CD4-positive, alpha-beta T cell treated with Interleukin-17A for 1 hour (primary cell): ENCODE results near the gene PAH.

Source experiments
- DNase-seq: peaks from one replicate; pipeline ENCODE4 v3.0.0-alpha.2; 2020

The PAH gene

DNA sequence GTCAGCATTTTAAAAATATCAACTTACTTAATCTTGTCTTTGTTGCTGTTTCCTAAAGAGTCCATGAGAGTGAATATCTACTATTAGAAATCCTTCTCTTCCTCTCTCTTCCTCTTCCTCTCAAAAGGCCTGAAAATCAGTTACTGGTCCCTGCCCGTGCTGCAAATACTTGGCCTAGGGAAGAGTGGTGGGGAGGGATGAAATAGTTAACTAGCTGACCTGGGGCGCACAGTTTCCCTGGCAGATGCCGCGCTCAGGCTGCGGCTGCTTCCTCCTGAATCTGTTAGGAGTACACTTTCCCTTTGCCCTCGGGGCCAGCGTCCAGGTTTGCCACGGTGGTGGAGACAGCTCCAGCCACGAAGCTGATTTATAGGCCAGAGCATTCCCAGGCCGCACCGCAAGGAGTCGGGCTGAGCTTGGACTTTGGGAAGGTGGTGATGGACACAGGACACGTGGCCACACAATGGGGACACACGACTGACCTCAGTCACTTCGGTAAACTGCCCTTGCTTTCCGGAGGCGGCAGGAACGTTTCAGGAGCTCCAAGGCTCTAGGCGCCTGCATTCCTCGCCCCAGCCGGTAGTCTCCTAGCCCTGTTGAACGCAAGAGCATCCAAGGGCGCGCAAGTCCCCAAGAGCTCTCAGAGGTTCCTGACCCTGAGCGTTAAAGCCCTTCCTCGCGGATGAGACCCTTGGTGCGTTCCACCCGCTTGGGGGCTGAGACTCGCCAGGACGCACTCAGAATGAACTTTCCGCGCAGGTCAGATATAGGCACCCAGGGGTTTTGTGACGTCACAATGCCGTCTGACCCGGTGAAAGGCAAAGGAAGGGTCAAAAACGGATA, 33.3 kb upstream of the PAH start:
- DNase-seq = no peak

DNA sequence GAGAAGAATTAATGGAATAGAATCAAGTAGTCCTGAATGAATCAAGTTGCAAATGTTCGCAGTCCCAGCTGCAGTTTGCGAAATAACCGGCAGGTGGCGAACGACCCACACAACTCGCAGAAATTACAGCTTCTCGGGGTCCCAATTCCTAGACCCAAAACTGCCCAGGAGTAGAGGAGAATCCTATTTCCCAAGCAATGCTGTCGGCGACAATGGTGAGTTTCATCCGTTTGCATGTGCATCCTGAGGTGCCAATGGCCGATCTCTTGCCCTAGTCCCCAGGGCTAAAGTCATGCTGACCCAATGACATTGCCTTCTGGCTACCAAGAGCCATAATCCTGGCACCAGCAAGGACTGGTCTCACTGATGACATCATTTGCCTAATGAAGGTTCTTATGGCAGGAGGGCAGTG, 31.9 kb upstream of the PAH start:
- DNase-seq = peak; percentile 50

DNA sequence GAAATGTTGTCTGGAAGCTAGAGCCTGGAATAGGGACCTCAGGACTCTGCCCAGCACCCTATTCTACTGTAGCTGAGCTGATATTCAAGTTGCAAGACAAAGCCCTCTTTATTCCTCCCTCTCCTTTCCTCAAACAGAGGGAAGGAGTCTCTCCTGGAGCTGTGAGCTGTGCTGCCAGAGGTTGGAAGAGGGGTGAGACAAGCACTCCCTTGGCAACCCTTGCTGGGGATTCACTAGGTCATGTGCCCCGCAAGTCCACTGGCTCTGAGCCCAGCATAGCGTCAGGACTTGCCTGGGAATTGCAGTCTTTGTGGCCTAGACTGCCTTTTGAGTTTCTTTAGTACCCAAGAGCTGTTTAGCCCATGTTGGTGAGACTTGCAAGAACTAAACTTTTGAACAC, 29.0 kb upstream of the PAH start:
- no peak for DNase-seq

DNA sequence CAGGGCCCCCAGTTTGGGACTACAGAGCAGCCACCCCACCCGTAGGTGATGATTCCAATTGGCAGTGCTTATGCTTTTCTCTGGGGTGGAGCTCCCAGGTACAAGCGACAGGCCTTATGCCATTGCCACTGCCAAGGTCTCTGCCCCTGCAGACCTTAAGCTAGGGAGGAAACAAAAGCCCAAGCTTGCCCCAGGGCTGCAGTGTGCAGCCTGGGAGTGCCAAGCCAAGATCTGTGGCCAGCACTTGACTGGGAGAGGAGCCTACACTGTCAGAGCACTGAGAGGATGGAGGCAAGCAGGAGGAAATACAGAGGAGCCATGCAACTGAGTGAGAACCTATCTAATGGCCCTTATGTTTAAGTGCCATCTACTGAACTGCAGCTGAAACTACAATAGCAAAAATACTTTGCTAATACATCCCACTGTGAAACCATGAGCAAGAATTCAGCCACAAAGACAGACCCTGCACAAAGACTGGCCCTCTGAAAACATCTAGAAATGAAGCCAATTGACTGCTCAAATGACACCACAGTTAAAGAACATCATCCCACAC, 22.7 kb upstream of the PAH start:
- DNase-seq = no peak

DNA sequence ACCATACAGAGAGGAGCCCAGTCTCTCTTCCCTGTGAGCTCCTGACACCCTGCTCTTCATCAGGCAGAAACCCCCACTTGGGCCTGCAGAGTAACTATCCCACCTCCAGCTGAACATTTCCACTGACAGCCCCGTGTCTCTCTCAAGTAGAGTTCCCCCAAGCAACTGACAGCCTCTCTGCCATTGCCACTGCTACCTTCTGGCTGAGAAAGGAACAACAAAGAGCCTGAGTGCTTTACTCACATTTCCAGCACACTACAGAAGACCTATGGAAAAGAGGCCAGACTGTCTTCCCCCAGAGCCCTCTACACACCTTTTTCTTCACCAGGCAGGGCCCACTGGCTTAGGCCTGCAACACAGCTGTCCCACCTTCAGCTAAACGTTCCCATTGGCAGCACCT, 22.0 kb upstream of the PAH start:
- no peak for DNase-seq

DNA sequence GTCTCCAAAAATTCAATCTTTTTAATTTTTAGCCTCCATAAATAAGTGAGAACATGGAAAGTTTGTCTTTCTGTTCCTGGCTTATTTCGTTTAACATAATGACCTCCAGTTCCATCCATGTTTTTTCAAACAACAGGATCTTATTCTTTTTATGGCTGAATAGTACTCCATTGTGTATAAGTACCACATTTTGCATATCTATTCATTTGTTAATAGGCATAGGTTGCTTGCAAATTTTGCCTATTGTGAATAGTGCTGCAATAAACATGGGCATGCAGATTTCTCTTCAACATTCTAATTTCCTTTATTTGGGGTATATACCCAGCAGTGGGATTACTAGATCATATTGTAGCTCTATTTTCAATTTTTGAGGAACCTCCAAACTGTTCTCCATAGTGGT, 16.1 kb upstream of the PAH start:
- no peak for DNase-seq

DNA sequence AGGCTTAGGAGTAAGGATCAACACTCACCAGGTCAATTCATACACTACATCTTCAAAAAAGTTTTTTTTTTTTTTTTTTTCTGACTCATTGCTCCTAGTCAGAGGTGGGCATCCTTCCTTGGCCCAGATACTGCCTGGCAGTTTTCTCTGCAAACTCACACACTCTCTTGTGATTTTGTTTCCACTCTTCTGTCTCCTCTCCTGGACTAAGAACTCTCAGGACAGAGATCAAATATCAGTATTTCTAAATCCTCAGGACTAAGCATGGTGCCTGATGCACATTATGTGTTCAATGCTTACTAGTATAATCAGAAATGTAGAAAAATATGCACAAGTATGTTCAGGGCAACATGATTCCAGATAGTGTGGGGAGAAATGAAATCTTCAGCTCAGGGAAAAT, 10.2 kb upstream of the PAH start:
- no peak for DNase-seq

DNA sequence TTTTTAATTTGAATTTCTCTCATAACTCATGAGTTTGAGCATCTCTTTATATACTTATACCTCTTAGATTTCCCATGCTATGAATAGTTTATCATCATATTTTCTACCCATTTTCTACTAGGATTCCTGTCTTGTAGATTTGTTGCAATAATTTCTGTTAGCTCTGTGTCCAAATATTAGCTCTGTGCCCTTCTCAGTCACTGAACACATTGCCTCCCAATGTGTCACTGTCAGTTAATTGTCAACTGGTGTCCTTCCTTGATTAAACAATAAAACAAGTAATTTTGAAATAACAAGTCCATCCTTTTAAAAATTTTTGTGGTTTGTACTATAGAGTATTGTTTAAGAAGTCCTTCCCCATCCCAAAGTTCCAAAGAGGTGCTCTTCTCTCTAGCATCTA, 4.2 kb upstream of the PAH start:
- DNase-seq = no peak

DNA sequence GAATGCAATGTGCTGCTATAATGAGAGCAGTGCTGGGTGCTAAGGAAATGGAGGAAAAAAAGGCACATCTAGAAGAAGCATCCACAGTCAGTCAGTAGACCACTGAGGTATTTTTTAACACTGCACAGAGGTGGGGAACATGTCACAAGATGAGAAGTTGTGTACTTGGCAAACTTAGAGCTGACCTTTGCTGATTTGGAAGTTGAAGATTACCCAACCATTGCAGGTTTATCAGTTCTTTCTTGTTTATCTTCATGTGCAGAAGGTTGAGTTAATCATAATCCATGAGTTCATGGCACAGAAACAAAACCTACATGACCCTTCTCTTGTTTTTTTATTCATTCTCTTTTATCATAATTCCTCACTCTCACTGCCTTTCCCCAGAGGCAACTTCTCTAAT, 3.2 kb upstream of the PAH start:
- no peak for DNase-seq

DNA sequence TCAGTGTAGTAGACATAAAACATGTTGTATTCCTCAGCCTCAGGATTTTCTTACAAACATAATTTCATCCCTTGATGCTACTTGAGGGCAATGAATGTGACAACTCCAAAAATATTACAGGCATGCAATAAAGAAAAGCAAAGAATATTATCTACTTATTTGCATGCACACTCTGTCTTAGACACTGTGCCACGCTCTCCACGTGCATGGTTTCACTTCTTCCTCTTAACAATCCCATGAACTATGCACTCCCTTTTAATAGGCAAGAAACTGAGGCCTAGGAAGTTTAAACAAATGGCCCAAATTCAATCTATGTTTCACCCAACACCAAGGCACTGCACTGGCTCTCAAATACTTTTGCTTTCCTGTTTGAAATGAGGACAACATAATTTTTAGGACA, 1.8 kb upstream of the PAH start:
- DNase-seq = no peak

DNA sequence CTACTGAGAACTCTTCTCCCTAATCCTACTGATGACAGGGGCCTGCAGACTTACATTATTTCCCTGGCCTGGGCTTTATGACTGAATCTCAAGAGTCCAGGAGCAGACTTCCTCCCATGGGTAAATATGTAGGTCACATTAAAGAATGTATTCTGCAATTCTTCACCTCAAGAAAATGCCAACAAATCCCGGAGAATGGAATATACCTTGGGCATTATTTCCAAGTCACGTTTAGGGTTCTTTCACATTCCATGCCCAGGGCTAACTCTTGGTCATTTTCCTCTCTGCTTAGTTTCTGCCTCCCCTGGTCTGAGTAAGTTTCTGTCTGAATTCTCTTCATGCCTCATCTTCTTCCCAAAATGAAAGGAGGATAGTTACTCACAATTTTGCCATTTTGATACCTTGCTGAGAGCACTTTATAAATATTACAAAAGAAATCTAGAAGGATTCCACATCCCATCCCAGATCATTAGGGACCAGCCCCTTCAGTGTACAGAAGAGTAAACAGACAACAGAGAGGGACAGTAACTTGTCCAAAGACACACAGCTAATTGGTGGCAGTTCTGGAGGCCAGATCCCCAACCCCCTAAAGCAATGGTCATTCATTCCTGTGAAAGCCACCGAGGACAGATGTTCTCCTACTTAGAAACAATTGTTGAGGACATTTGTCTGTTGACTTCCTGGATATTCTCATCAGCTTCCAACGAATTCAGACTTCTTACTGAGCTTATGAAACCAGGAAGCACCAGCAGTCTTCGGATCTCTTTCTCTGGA, 605 bp downstream of the PAH start:
- DNase-seq = no peak

DNA sequence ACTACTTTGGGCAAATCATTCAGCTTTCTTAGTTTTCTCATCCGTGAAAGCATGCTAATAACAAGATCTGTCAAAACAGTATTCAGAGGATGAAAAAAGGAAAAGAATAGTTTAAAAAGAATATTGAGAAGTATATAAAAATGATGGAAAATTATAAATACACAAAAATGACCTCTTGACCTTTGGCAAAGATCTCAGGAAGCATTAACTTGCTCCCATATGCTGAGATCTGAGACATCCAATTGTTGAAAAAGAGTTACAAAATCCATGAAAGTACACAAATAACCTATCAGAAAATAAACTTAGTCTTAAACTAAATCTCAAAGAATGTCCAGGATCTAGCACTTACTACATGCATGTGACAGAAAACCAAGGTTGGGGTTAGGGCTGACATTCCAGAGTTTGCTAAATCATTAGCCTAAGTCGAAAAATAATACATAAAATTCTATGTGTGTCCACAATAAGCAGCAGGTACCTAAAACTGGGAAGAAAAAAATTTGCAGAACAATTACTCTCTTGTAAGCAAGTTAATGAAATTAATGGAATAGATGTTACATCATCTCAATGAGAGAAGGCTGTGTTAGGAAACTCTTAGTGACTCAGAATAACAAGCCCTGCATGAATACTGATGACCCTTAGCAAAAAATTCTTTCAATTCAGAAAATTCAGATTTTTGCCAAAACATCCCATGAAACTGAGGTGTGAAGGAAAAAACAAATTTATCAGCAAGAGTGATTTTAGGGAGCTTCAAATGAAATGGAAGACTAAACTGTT, 3.4 kb downstream of the PAH start:
- no peak for DNase-seq

DNA sequence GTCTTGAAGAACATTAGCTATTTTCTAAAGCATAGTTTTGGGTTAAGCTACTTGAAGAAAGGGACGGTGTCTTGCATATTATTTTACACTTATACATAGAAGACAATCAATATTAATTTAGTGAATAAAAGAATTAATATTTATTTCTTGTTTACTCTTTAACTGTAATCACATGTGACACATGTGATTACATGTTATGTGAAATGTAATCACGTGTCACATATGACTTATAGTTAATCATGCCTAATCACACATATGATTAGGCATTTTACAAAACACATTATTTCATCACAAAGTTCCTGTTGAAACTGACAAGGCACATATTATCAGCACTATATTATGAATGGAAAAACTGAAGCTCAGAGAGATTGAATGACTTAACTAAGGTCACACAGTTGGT, 4.8 kb downstream of the PAH start:
- DNase-seq = no peak

DNA sequence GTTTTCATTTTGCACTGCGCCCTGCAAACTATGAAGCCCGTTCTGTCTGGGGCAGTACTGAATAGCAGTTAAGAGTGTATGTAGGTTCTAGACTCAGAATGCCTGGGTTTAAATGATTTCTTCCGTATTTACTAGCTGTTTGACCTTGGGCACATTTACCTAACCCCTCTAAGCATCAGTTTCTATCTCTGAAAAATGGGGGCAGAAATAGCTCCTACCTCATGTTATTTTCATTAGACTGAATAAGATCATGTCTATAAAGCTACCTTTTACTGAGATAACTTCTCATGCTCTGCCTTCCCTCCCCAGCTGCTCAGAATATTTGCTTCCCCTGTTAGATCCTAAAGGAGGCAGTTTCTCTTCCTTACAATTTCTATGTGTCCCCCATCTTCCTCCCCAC, 5.7 kb downstream of the PAH start:
- no peak for DNase-seq

DNA sequence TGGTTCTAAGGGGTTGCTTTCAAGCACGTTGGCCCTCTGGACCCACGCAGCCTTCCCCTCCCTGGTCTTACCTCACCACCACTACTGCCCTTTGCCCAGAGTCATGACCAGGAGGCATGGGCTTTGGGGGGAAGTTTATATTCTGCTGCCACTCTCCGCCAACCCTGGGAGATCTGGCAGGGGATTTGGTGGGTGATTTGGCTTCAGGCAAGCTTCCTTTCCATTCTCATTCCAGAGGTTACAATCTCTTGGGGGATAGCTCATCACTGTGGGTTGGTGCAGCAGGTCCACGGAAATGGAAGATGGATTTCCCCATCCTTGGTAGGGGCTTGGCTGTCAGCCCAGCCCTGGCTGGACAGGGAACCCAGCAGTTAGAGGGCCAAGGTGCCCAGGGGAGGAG, 6.3 kb downstream of the PAH start:
- DNase-seq = no peak

DNA sequence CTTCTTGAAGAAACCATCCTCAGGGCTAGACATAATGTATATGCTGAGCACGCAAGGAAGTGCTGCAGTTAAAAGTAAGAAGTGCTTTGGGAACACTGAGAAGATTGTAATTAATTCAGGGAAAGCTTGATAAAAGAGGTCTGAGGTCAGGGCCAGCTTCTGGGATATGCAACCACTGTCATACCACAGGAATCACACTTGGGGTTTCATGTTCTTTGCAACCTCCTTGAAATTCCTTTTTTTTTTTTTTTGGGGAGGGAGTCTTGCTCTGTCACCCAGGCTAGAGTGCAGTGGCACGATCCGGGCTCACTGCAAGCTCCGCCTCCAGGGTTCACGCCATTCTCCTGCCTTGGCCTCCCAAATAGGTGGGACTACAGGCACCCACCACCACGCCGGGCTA, 6.9 kb downstream of the PAH start:
- DNase-seq = no peak

DNA sequence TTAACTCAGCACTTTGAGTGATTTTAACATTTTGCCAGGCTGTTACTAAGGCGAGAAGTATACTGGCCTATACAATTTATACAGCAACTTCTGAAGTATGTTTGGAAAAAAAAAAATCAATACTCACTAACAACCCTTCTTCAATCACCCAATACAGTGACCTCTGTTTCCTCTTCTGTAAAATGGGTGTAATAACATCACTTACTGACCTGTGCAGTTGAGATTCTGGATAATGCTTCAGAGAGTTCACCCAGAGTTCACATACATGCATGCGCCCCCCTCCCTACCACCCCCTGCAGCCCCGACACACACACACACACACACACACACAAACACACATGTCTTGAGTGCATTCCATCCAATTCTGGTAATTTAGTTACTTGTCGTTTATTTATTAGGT, 9.1 kb downstream of the PAH start:
- DNase-seq = no peak

DNA sequence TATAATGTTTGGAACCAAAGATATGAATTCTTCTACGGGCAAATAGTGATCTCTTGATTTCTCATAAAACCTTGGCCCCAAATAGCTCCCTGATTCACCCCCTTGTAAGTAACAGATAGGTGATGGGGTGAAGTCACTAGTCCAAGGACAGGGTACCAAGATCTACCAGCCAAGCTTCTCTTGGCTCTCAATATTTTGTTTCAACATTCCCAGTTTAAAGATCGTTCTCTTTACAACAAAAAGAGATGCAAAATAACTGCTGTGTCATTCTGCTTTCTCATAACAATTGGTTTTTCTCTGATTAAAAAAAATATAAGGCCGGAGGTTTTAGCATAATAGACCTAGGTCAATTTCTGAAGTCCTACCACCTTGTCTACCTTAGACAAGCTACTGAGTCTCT, 11.8 kb downstream of the PAH start:
- no peak for DNase-seq

DNA sequence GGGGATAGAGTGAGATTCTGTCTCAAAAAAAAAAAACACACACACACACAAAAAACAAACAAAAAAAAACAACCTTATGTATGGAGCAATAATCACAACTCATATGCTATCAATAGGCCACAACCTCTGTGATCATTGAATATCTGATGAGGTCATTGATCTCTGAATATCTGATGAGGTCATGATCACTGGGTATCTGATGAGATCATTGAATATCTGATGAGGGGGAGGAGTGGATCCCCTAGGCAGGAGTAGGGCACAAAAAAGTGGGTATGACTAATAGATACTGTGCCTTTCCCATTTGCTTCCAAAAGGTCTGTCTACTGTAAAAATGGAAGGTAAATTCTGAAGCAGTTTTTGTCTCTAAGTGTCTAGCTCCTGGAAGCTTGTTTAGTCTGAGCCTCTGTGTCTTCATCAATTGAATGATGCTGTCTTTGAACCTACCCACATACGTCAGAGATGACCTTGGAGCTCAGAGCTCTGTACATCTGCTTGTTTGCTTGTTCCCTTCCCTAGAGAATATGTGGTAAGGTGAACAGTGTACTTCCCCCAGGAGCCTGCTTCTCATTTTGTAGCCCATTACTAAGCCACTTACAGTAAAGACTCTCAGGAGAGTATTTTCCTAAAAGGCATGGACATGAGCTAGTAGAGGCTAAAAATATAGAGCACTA, 13.6 kb downstream of the PAH start:
- no peak for DNase-seq

DNA sequence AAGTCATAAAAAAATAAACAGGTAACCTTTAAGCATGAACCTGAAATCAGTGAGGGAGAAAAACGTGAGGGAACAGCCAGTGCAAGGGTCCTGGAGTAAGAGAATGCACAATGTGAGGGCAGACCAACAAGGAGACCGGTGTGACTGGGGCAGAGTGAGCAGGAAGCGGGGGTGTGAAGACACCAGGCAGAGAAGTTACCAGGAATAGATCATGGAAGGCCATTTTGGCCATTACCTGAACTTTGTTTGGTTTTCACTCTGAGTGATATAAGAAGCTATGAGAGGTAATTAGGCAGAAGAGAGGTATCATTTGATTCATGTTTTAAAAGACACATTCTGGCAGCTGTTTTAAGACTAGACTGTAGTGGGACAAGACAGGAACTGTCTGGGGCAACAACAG, 15.0 kb downstream of the PAH start:
- no peak for DNase-seq

DNA sequence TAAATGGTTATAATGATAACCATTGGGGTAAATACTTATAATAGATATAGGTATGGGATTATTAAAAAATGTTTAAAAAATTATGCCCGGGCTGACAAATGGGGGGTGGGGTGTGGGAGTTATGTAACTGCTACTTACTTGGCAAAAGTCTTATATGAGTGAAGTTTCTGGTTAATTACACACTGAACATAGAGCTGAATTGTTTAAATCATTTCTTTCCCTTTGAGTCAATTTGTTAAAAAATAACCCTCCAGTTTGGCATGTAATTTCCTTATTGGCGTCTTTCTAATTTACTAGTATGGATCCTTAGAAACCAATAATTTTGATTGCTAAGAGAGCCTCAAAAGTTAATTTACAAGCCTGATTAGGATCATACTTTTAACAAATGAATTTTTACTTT, 16.7 kb downstream of the PAH start:
- no peak for DNase-seq

DNA sequence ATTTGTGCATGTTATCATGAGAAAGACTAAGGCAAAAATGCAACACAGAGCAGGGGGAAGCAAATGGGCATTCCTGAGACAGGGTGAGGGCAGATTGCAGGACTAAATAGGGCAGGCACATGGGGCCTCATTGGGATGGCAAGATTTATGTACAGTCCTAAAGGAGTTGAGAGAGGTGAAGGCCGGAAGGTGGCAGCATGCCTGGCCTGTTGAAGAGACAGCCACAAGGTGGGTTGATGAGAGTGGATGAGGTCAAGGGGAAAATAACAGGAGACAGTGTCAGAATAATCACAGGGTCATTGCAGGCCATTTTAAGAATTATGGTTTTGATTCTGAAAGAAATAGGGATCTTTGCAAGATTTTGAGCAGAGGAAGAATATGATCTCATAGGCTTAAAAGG, 21.0 kb downstream of the PAH start:
- no peak for DNase-seq

DNA sequence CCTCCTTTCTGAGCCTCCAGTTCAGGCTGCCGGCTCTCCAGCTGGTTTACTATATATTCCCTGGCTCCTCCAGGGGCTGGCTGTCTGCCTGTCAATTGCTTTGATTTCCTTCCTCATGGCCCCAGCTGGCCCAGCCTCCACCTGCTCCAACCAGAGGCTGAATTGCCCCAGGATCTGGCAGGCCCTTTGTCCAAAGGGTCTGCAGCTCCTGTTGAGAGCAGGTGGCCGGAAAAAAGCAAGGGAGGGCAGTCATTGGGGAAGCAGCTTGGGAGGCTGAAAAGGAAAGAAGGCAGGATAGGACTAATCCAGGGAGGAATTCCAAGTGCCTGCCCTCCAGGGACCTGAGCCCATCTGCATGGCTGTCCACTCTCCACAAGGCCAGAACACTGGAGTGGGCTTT, 25.3 kb downstream of the PAH start:
- DNase-seq = no peak
